PFSK-1 (cell line): ENCODE measurements around the gene RELL1.

ENCODE experiments used
- POLR2AphosphoS5 ChIP-seq: IDR thresholded peaks from 2 replicates; pipeline ENCODE4 v1.6.1; 2012; ENCODE audit warnings: low read depth, mild to moderate bottlenecking, control low read depth, low read length, moderate library complexity
- SIN3A ChIP-seq: IDR thresholded peaks from 2 replicates; pipeline ENCODE4 v1.6.1; 2012; ENCODE audit warnings: mild to moderate bottlenecking, low read length, moderate library complexity, borderline replicate concordance; ENCODE audit not compliant: insufficient read depth
- TAF1 ChIP-seq: IDR thresholded peaks from 2 replicates; pipeline ENCODE4 v1.6.1; 2012; ENCODE audit warnings: low read length, control low read depth, borderline replicate concordance; ENCODE audit not compliant: insufficient read depth

- TF ChIP-seq POLR2AphosphoS5 = no peak
- TF ChIP-seq TAF1 = no peak
- TF ChIP-seq SIN3A = no peak
Observed at GRCh38 chr4:37591349-37591748, 94.8 kb downstream of the RELL1 start.
